C4-2B (cell line): Measurements from ENCODE around the gene MAN2B2.

Experiments
- H3K27ac ChIP-seq: fragments of 450-650 bp; 2 replicates; pipeline ENCODE4 v1.5.1; 2017
- ZFX ChIP-seq: fragments of 450-650 bp; IDR thresholded peaks from 2 replicates; pipeline ENCODE4 v1.6.1; 2017
- TF ChIP-seq, protein P1 (sequence below): fragments of 450-650 bp; conservative IDR thresholded peaks from 2 replicates; pipeline ENCODE4 v1.5.1; 2017; ENCODE audit warnings: mild to moderate bottlenecking

MAN2B2 gene

DNA sequence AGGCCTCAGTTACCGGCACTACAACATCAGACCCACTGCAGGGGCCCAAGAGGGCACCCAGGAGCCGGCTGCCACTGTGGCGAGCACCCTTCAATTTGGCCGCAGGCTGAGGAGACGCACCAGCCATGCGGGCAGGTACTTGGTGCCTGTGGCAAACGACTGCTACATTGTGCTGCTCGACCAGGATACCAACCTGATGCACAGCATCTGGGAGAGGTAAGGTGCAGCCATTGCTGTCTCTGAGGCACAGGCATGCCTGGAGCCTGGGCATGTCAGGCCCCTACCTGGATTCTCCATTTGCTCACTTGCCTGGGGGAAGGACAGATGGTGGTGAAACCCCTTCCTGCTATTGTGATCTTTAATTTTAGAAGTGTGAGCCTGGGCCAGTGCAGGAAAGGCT lies 30.1 kb downstream of the MAN2B2 start:
- TF ChIP-seq, protein P1, sequence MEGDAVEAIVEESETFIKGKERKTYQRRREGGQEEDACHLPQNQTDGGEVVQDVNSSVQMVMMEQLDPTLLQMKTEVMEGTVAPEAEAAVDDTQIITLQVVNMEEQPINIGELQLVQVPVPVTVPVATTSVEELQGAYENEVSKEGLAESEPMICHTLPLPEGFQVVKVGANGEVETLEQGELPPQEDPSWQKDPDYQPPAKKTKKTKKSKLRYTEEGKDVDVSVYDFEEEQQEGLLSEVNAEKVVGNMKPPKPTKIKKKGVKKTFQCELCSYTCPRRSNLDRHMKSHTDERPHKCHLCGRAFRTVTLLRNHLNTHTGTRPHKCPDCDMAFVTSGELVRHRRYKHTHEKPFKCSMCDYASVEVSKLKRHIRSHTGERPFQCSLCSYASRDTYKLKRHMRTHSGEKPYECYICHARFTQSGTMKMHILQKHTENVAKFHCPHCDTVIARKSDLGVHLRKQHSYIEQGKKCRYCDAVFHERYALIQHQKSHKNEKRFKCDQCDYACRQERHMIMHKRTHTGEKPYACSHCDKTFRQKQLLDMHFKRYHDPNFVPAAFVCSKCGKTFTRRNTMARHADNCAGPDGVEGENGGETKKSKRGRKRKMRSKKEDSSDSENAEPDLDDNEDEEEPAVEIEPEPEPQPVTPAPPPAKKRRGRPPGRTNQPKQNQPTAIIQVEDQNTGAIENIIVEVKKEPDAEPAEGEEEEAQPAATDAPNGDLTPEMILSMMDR = no peak
- TF ChIP-seq ZFX = no peak
- H3K27ac ChIP-seq = no peak overlapping the region

DNA sequence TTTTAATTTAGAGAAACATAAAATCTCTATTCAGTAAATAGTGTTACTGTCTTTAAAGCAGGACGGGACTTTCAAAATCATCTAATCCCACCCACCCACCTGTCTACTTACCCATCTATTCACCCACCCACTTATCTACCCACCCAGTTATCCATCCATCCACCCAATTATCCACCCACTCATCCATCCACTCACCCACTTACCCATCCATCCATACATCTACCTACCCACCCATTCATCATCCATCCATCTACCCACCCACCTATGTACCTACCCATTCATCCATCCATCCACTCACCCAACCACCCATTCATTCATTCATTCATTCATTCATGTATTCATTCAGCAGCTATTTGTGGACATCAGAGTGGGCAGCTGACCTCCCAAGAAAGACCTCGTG lies 30.6 kb downstream of the MAN2B2 start:
- H3K27ac ChIP-seq = no peak overlapping the region
- no peak for TF ChIP-seq ZFX
- TF ChIP-seq, protein P1 = no peak

DNA sequence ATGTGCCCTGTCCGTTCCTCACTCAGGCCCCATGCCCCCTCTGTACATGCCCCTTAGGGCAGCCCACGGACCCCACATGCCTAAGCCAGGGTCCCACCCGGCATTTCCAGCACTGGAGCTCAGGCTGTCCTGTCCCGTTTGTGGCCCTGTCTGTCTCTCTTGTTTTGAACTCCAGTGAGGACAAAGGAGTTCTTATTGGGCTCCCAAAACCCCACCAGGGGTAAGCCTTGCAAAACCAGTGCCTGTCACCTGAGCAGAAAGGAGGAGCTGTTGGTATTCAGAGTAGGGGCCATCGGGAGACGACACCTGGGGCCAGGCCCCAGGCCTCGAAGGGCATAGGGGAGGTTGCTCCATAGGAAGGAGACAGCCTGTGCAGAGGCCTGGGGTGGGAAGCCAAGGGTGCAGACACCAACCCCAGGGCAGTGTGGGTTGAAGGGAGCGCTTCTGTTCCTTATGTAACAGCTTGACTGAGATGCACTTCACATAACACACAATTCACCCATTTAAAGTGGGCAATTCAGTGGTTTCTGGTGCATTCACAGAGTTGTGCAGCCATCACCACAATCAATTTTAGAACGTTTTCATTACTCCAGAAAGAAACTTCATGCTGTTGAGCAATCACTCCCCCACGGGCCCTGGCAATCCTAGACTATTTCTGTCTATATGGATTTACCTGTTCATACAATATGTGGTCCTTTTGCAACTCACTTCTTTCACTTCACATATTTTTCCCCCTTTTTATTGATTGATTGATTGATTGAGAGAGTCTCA lies 31.7 kb downstream of the MAN2B2 start:
- TF ChIP-seq, protein P1 = no peak
- no peak for TF ChIP-seq ZFX
- no peak overlapping the region for H3K27ac ChIP-seq

DNA sequence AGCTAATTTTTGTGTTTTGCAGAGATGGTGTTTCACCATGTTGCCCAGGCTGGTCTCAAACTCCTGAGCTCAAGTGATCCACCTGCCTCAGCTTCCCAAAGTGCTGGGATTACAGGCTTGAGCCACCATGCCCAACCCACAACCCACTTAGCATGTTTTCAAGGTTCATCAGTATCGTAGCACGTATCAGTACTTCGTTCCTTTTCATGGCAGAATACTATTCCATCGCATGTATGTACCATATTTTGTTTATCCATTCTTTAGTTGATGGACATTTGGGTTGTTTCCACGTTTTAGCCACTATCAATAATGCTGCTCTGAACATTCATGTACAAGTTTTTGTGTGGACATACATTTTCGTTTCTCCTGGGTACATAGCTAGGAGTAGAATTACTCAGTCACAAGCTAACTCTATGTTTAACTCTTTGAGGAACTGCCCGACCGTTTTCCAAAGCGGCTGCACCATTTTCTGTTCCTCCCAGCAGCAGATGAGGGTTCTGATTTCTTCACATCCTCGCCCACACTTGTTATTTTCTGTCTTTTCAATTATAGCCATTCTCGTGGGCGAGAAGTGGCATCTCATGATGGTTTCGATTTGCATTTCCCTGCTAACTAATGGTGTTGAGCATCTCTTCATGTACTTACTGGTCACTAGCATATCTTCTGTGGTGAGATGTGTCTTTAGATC lies 32.5 kb downstream of the MAN2B2 start:
- TF ChIP-seq, protein P1 = no peak
- no peak for TF ChIP-seq ZFX
- no peak overlapping the region for H3K27ac ChIP-seq

DNA sequence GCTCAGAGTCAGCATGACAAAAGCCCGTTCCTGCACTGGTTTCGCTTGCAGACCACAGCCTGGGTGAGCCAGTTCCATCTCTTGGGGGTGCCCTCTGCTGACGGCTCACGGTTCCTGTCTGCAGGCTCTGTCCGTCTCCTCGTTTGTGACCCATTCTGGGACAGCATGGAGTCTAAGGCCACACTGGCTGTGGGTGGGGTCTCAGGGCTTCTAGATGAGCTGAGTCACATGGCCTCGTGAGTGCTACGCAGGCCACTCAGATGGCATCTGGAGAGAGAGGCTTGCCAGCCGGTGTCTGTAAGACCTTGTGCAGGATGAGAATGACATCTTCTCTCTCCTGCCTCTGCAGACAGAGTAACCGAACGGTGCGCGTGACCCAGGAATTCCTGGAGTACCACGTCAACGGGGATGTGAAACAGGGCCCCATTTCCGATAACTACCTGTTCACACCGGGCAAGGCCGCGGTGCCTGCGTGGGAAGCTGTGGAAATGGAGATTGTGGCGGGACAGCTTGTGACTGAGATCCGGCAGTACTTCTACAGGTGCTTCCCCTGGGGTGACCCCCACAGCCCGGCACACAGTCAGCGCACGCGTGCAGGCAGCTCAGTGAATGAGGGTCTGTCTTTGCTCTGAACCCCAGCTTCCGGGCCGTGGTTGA lies 33.9 kb downstream of the MAN2B2 start:
- H3K27ac ChIP-seq = no peak overlapping the region
- TF ChIP-seq ZFX = no peak
- TF ChIP-seq, protein P1 = no peak

DNA sequence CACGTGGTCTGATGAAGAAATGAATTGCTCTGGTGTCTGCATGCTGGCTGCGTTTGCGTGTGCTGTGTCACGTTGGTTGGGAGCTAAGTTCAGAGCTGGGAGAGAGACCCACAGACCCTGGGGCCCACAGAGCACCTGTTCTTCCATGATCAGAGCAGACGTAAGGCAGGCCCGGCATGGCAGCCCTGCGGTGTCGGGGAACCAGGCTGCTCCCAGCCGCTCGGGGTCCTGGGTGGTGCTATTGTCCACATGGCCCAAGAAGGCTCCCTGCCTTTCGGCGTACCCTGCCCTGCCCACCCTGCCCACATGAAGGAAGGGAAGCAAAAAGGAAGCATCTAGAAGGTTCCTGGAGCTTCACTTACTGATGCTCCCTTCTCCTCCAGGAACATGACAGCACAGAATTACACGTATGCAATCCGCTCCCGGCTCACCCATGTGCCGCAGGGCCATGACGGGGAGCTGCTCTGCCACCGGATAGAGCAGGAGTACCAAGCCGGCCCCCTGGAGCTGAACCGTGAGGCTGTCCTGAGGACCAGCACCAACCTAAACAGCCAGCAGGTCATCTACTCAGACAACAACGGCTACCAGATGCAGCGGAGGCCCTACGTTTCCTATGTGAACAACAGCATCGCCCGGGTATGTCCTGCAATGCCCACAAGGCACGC lies 34.6 kb downstream of the MAN2B2 start:
- TF ChIP-seq ZFX = no peak
- TF ChIP-seq, protein P1 = no peak
- no peak overlapping the region for H3K27ac ChIP-seq
